Suprapubic skin (tissue), 4 donors: ENCODE measurements around the gene TMEFF1. TPM values are rescaled to one million over a fixed set of nuclear protein-coding genes. Genes with fewer than 3 reads are reported as not detected.

Experiments used
- DNase-seq, 2 donors: peaks; one replicate each; pipeline ENCODE4 v3.0.0-alpha.2; 2019; ENCODE audit warnings: low spot score in 2 of 2
- H3K27ac ChIP-seq: fragments of 200-600 bp; sonication (generic); one replicate; pipeline ENCODE4 v1.5.1; 2019
- H3K27me3 ChIP-seq: fragments of 200-600 bp; sonication (generic); one replicate; pipeline ENCODE4 v1.5.1; 2019
- H3K36me3 ChIP-seq: fragments of 200-600 bp; sonication (generic); one replicate; pipeline ENCODE4 v1.5.1; 2019
- H3K4me1 ChIP-seq: fragments of 200-600 bp; sonication (generic); one replicate; pipeline ENCODE4 v1.5.1; 2019
- H3K4me3 ChIP-seq: fragments of 200-600 bp; sonication (generic); one replicate; pipeline ENCODE4 v1.5.1; 2019; ENCODE audit warnings: mild to moderate bottlenecking
- H3K9me3 ChIP-seq: fragments of 200-600 bp; sonication (generic); one replicate; pipeline ENCODE4 v1.5.1; 2019
- EP300 ChIP-seq: sonication (generic); formaldehyde crosslinking; IDR thresholded peaks from one replicate; pipeline ENCODE4 v1.6.1; 2017; ENCODE audit warnings: antibody characterized with exemption
- POLR2A ChIP-seq, 2 donors: fragments of 450-650 bp; IDR thresholded peaks; one replicate each; pipeline ENCODE4 v1.6.1; 2017; ENCODE audit warnings: antibody characterized with exemption in 2 of 2, mild to moderate bottlenecking in 2 of 2, moderate library complexity in 2 of 2
- POLR2AphosphoS5 ChIP-seq, 3 donors: sonication (generic); formaldehyde crosslinking; IDR thresholded peaks; one replicate each; pipeline ENCODE4 v1.6.1; 2017; ENCODE audit warnings: antibody characterized with exemption in 3 of 3
- WGBS: methylation state at CpG from one replicate; pipeline ENCODE4 v1.1.5; 2018; 5-methylcytosine and 5-hydroxymethylcytosine counted together
- total RNA-seq, 4 donors: library from RNA; depleted of rRNA; stranded (reverse); fragments of >200 nt; gene quantifications; one replicate each; pipeline ENCODE4 v1.1.0, GENCODE V29; 2016
- TF ChIP-seq, protein P1 (sequence below), 2 donors: fragments of 200-600 bp in 1 of 2; fragments of 450-650 bp in 1 of 2; sonication (generic) in 1 of 2; IDR thresholded peaks; one replicate each; pipeline ENCODE4 v1.5.1; 2016 to 2019; ENCODE audit warnings: antibody characterized with exemption in 2 of 2, mild to moderate bottlenecking in 1 of 2, moderate library complexity in 1 of 2

TMEFF1 gene
- total RNA-seq, 4 donors from 2014 or later: 0.32 to 0.49 TPM; not detected in 2

DNA sequence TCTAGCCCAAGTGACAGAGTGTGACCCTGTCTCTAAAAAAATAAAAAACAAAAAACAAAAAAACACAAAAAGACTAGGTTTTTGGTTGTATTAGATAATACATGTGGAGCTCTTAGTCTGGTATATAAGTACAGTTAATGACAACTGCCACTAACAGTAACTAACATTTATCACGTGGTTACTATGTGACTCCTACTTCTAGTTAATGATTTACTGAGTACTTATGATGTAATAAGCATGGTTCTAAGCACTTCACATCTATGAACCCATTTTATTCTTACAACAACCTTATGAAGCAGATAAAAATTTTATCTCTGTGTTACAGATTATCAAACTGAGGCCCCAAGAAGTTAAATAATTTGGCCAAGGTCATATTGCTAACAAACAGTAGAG is 6.1 kb upstream of the TMEFF1 start:
- no peak for DNase-seq
- Histone ChIP-seq H3K36me3 (no peaks in the 10 kb centered on the region), H3K4me3 (no peak overlapping the region), H3K4me1 (no peaks in the 10 kb centered on the region), H3K27me3 (no peaks in the 10 kb centered on the region), H3K27ac (no peak overlapping the region), H3K9me3 (no peaks in the 10 kb centered on the region)
- TF ChIP-seq, protein P1, sequence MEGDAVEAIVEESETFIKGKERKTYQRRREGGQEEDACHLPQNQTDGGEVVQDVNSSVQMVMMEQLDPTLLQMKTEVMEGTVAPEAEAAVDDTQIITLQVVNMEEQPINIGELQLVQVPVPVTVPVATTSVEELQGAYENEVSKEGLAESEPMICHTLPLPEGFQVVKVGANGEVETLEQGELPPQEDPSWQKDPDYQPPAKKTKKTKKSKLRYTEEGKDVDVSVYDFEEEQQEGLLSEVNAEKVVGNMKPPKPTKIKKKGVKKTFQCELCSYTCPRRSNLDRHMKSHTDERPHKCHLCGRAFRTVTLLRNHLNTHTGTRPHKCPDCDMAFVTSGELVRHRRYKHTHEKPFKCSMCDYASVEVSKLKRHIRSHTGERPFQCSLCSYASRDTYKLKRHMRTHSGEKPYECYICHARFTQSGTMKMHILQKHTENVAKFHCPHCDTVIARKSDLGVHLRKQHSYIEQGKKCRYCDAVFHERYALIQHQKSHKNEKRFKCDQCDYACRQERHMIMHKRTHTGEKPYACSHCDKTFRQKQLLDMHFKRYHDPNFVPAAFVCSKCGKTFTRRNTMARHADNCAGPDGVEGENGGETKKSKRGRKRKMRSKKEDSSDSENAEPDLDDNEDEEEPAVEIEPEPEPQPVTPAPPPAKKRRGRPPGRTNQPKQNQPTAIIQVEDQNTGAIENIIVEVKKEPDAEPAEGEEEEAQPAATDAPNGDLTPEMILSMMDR (IDR thresholded peaks at IDR 0.05): no peak
- TF ChIP-seq POLR2A (IDR thresholded peaks at IDR 0.05) (no peak), POLR2AphosphoS5 (IDR thresholded peaks at IDR 0.05) (no peak), EP300 (no peak)
- WGBS: 86% methylated on average over 1 of the region's 1 CpG

DNA sequence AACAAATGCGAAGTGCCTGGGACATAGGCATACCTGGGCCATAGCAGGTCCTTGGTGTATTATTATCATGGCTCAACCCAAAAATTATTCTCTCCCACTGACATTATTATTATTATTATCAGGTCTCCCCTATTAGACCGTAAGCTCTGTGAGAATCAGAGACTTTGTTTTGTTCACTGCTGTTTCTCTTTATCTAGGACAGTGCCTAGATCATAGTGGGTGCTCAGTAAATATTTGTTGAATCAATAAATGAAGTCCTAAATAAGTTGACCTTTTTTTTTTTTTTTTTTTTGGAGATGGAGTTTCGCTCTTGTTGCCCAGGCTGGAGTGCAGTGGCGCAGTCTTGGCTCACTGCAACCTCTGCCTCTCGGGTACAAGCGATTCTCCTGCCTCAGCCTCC is 4.9 kb upstream of the TMEFF1 start:
- Histone ChIP-seq H3K9me3 (no peaks in the 10 kb centered on the region), H3K36me3 (no peaks in the 10 kb centered on the region), H3K27ac (no peak overlapping the region), H3K4me1 (peaks cover 5% of the 10 kb centered on the region), H3K27me3 (no peaks in the 10 kb centered on the region), H3K4me3 (no peak overlapping the region)
- no peak for TF ChIP-seq POLR2AphosphoS5 (IDR thresholded peaks at IDR 0.05)
- 80% methylated on average over 6 of the region's 6 CpGs for WGBS
- DNase-seq: no peak

DNA sequence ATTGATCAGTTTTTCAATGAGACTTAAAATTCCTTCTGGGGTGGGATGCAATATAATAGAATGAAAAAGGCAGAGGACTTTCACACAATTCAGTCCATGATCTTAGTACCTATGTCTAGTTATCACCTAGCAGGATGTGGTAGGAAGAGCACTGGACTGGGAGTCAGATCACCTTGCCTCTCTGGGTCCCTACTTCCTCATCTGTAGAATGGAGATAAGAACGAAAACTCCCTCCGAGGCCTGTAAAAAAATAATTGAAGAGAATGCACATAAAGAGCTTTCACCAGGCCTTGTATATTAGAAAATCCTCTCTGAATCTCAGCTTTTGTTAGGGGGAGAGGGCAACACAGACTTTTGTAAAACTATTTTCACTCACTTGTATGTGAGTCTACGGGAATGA is 681 bp upstream of the TMEFF1 start:
- no peak for DNase-seq
- Histone ChIP-seq H3K4me3 (no peak overlapping the region), H3K27ac (no peak overlapping the region), H3K36me3 (no peaks in the 10 kb centered on the region), H3K4me1 (peaks cover 17% of the 10 kb centered on the region), H3K9me3 (no peaks in the 10 kb centered on the region), H3K27me3 (peaks cover 13% of the 10 kb centered on the region)
- 55% methylated on average over 3 of the region's 3 CpGs for WGBS
- no peak for TF ChIP-seq POLR2A (IDR thresholded peaks at IDR 0.05)

DNA sequence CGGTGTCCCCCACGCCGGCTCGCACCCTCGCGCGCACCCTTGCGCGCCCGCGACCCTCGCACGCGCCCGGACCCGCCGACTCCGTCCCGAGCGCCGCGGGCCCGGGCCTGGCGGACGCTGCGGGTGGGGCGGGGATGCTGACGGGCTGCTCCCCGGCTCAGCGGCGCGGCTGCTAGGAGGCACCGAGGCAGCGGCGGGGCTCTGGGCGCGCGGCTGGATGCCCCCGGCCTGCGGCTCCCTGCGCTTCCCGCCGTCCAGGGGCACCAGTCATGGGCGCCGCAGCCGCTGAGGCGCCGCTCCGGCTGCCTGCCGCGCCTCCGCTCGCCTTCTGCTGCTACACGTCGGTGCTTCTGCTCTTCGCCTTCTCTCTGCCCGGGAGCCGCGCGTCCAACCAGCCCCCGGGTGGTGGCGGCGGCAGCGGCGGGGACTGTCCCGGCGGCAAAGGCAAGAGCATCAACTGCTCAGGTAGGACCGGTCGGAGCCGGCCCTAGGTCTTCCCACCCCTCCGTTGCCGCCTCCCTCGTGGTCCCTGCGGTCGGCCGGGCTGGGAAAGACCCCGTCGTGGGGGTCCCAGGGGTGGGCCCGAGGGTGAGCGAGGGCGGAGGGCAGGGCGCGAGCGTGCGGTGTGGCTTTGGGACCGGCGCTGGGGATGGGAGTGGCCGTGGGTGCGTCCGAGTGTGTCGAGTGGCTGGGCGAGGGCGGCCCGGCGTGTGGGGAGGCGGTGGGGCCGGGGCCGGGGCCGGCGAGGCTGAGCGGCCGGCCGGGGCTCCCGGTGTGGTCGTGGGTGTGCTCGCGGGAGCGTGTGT is 530 bp downstream of the TMEFF1 start:
- peaks cover 17% of the 10 kb centered on the region for H3K4me1 ChIP-seq
- peaks cover 13% of the 10 kb centered on the region for H3K27me3 ChIP-seq
- no peak overlapping the region for H3K27ac ChIP-seq
- no peaks in the 10 kb centered on the region for H3K36me3 ChIP-seq
- H3K9me3 ChIP-seq: no peaks in the 10 kb centered on the region
- peak overlapping the region; percentile 52 for H3K4me3 ChIP-seq
- no peak for TF ChIP-seq EP300
- TF ChIP-seq, protein P1 (IDR thresholded peaks at IDR 0.05): no peak
- TF ChIP-seq POLR2A (IDR thresholded peaks at IDR 0.05): no peak
- no peak for TF ChIP-seq POLR2AphosphoS5 (IDR thresholded peaks at IDR 0.05)
- 1% methylated on average over 30 of the region's 108 CpGs for WGBS
- no peak for DNase-seq

DNA sequence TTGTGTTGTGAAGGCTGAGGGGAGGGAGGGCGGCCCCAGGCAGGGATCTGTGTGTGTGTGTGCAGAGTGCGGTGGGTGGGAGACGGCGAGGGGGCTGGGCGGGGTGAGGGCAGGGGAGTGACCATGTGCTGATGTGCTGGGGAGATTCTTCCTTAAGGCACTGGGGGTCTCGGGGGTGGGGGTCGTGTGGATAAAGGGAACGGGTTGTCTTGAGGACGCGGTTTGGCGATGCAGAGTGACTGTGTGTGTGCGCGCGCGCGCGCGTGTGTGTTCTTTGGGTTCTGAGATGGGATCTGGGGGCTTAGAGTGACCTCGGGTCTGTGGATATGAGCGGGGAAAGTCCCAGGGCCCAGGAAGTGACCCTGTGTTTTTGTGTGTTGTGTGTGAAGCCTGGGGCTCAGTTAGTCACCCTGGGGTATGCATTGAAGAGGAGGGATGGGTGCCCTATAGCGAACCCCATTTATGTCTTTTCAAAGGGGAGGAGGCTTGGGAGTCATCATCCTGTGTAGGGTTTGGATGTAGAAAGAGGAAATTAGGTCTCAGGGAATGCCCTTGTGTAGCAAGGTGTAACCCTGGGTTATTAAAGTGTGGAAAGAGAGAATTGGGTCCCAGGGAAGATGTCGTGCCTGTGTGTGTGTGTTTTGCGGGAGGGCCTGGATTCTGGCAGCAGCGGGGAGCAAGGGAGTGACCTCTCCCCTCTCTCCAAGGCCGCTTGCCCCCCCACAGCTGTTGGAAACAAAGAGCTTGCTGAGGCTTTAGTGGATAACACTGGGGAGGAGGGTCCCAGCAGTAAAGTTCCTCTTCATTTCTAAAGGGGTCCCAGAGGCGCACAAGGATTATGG is 1.4 kb downstream of the TMEFF1 start:
- TF ChIP-seq POLR2A (IDR thresholded peaks at IDR 0.05): no peak
- no peak for TF ChIP-seq POLR2AphosphoS5 (IDR thresholded peaks at IDR 0.05)
- TF ChIP-seq, protein P1 (IDR thresholded peaks at IDR 0.05): no peak
- no peak for TF ChIP-seq EP300
- WGBS: 38% methylated on average over 25 of the region's 26 CpGs
- H3K36me3 ChIP-seq: no peaks in the 10 kb centered on the region
- no peaks in the 10 kb centered on the region for H3K9me3 ChIP-seq
- H3K27ac ChIP-seq: no peak overlapping the region
- H3K4me3 ChIP-seq: peak overlapping the region; percentile 52
- DNase-seq: no peak
- peaks cover 13% of the 10 kb centered on the region for H3K27me3 ChIP-seq
- H3K4me1 ChIP-seq: peaks cover 17% of the 10 kb centered on the region

DNA sequence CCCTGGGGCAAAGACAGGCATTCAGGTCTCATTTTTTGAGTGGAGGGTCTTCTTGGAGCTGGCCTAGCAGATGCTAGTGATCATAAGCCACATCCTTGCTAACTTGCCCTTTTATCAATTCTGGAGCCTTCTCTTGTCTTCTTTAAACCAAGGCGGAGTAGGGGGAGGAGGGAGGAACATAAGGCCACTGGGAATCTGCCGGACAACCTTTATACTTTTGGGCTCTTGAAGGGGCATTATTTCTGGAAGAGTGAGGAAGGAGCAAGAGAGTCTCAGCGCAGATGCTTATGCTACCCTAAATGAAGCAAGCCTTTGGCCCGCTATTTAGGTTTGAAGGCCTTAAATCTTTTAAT is 2.0 kb downstream of the TMEFF1 start:
- no peak for DNase-seq
- TF ChIP-seq EP300: no peak
- TF ChIP-seq POLR2A (IDR thresholded peaks at IDR 0.05): no peak
- TF ChIP-seq, protein P1 (IDR thresholded peaks at IDR 0.05): no peak
- no peak for TF ChIP-seq POLR2AphosphoS5 (IDR thresholded peaks at IDR 0.05)
- WGBS: 91% methylated on average over 4 of the region's 4 CpGs

More for the DNA sequence above, 2.0 kb downstream of the TMEFF1 start:
- Histone ChIP-seq H3K4me1 (peaks cover 17% of the 10 kb centered on the region), H3K4me3 (no peak overlapping the region), H3K27ac (no peak overlapping the region), H3K36me3 (no peaks in the 10 kb centered on the region), H3K9me3 (no peaks in the 10 kb centered on the region), H3K27me3 (peaks cover 13% of the 10 kb centered on the region)
